ENCODE measurements around the gene CAMLG.

DNA sequence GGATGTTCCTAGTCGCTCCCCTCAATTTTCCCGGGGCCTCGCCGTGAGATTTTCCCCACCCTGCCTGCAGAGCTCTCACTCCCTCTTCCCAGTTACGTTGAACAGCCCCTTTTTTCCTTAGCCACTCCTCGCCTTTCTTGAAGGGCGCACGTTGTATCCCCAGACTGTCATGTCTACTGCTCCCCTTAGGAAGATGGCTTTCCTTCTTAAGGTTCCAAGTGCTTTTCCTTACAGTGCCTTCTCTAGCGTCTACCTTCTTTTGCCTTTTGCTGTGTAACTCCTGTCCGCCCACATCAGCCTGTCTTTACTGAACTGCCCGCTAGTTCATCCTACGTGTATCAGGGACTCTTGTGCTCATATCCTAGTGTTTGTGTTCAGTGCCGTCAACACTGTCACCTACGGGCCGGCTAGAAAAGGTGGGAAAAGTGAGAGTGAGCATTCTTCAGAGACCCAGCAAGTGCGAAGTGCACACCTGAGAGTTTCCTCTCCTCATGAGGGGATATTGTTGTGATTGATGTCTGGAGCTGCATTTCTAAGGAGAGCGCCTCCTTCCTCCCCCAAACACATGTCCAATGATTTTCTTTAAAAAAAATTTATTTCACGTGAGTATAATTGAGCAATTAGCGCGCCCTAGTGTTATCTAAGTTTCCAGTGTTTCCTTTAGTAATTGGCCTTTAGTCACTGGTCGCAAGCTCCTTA, 764 bp downstream of the CAMLG start:
- TF ChIP-seq, protein P1, sequence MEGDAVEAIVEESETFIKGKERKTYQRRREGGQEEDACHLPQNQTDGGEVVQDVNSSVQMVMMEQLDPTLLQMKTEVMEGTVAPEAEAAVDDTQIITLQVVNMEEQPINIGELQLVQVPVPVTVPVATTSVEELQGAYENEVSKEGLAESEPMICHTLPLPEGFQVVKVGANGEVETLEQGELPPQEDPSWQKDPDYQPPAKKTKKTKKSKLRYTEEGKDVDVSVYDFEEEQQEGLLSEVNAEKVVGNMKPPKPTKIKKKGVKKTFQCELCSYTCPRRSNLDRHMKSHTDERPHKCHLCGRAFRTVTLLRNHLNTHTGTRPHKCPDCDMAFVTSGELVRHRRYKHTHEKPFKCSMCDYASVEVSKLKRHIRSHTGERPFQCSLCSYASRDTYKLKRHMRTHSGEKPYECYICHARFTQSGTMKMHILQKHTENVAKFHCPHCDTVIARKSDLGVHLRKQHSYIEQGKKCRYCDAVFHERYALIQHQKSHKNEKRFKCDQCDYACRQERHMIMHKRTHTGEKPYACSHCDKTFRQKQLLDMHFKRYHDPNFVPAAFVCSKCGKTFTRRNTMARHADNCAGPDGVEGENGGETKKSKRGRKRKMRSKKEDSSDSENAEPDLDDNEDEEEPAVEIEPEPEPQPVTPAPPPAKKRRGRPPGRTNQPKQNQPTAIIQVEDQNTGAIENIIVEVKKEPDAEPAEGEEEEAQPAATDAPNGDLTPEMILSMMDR (IDR thresholded peaks at IDR 0.05) = no peak
- TF ChIP-seq, protein P2, sequence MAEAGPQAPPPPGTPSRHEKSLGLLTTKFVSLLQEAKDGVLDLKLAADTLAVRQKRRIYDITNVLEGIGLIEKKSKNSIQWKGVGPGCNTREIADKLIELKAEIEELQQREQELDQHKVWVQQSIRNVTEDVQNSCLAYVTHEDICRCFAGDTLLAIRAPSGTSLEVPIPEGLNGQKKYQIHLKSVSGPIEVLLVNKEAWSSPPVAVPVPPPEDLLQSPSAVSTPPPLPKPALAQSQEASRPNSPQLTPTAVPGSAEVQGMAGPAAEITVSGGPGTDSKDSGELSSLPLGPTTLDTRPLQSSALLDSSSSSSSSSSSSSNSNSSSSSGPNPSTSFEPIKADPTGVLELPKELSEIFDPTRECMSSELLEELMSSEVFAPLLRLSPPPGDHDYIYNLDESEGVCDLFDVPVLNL (CRISPR knock-in tag; IDR thresholded peaks at IDR 0.05; ENCODE audit: borderline replicate concordance, low read depth) = no peak
- no peak; the same call in 1 of the 2 replicates for TF ChIP-seq TEAD1 (CRISPR knock-in tag; IDR thresholded peaks at IDR 0.05)
- no peak for TF ChIP-seq ETV6 (CRISPR knock-in tag; IDR thresholded peaks at IDR 0.05)
- TF ChIP-seq, protein P3, sequence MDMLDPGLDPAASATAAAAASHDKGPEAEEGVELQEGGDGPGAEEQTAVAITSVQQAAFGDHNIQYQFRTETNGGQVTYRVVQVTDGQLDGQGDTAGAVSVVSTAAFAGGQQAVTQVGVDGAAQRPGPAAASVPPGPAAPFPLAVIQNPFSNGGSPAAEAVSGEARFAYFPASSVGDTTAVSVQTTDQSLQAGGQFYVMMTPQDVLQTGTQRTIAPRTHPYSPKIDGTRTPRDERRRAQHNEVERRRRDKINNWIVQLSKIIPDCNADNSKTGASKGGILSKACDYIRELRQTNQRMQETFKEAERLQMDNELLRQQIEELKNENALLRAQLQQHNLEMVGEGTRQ (CRISPR knock-in tag; IDR thresholded peaks at IDR 0.05) = no peak
- TF ChIP-seq TP53 (CRISPR knock-in tag; IDR thresholded peaks at IDR 0.05) = no peak
- TF ChIP-seq, protein P4, sequence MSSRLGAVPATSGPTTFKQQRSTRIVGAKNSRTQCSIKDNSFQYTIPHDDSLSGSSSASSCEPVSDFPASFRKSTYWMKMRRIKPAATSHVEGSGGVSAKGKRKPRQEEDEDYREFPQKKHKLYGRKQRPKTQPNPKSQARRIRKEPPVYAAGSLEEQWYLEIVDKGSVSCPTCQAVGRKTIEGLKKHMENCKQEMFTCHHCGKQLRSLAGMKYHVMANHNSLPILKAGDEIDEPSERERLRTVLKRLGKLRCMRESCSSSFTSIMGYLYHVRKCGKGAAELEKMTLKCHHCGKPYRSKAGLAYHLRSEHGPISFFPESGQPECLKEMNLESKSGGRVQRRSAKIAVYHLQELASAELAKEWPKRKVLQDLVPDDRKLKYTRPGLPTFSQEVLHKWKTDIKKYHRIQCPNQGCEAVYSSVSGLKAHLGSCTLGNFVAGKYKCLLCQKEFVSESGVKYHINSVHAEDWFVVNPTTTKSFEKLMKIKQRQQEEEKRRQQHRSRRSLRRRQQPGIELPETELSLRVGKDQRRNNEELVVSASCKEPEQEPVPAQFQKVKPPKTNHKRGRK (CRISPR knock-in tag; IDR thresholded peaks at IDR 0.05; ENCODE audit: borderline replicate concordance) = no peak
- no peak for TF ChIP-seq CBFB (CRISPR knock-in tag; IDR thresholded peaks at IDR 0.05; ENCODE audit: low read depth)
- TF ChIP-seq, protein P5, sequence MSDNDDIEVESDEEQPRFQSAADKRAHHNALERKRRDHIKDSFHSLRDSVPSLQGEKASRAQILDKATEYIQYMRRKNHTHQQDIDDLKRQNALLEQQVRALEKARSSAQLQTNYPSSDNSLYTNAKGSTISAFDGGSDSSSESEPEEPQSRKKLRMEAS (CRISPR knock-in tag; IDR thresholded peaks at IDR 0.05) = no peak
- no peak for TF ChIP-seq NR2C2 (CRISPR knock-in tag; IDR thresholded peaks at IDR 0.05)
- TF ChIP-seq, protein P6, sequence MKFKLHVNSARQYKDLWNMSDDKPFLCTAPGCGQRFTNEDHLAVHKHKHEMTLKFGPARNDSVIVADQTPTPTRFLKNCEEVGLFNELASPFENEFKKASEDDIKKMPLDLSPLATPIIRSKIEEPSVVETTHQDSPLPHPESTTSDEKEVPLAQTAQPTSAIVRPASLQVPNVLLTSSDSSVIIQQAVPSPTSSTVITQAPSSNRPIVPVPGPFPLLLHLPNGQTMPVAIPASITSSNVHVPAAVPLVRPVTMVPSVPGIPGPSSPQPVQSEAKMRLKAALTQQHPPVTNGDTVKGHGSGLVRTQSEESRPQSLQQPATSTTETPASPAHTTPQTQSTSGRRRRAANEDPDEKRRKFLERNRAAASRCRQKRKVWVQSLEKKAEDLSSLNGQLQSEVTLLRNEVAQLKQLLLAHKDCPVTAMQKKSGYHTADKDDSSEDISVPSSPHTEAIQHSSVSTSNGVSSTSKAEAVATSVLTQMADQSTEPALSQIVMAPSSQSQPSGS (CRISPR knock-in tag; IDR thresholded peaks at IDR 0.05; ENCODE audit: borderline replicate concordance, low read depth) = no peak
- TF ChIP-seq SMAD3 (CRISPR knock-in tag; IDR thresholded peaks at IDR 0.05; ENCODE audit: borderline replicate concordance) = no peak
